HCT116 (cell line): ENCODE results near the gene G0S2. TPM values are rescaled to one million over a fixed set of nuclear protein-coding genes. Genes with fewer than 3 reads are reported as not detected.

ENCODE experiments used
- ATAC-seq: fragments of 200-7000 bp; cut with Tn5 transposase; 2 replicates; pipeline ENCODE4 v1.9.1; 2020; ENCODE audit warnings: mild to moderate bottlenecking, moderate library complexity
- BruUV-seq: library from RNA; stranded (reverse); fragments of 400-500 nt; replicated peaks from 2 replicates; lab custom pipeline; 2021; lab: Mats Ljungman, UMichigan
- CTCF ChIA-PET: fragments of 300-600 bp; sonication (Branson Sonifier 250); formaldehyde crosslinking; loops from one replicate; lab custom pipeline; 2021; ENCODE audit warnings: antibody characterized with exemption; lab: Charles Lee
- POLR2A ChIA-PET: fragments of 300-600, 350-600 bp; sonication (Branson Sonifier 250); formaldehyde crosslinking; loops from one replicate; lab custom pipeline; 2021; ENCODE audit warnings: antibody characterized with exemption; lab: Charles Lee
- RAD21 ChIA-PET, 2 experiments: fragments of 300-600 bp; sonication (Branson Sonifier 250); formaldehyde crosslinking; loops; one replicate each; lab custom pipeline; 2023; ENCODE audit warnings: low total read pairs in 2 of 2; ENCODE audit not compliant: uncharacterized antibody in 2 of 2, unreplicated experiment in 2 of 2, low non-redundant PET in 1 of 2; lab: Charles Lee
- DNase-seq: peaks from one replicate; pipeline ENCODE4 v3.0.0-alpha.2; 2010; ENCODE audit warnings: low read depth, low spot score
- H2AFZ ChIP-seq: fragments of 200-600 bp; shearing (Covaris generic), sonication (generic); 2 replicates; pipeline ENCODE4 v1.6.1; 2017; ENCODE audit warnings: low read depth, mixed run types, mixed read lengths, antibody characterized with exemption, low read length; ENCODE audit not compliant: poor library complexity, severe bottlenecking
- H3K27ac ChIP-seq: 2 replicates; pipeline ENCODE4 v1.5.1; 2012; ENCODE audit warnings: low read depth, low read length
- H3K27me3 ChIP-seq: fragments of 200-600 bp; sonication (generic); 2 replicates; pipeline ENCODE4 v1.6.1; 2016; ENCODE audit warnings: mixed run types, low read length, mixed read lengths; ENCODE audit not compliant: insufficient read depth
- H3K36me3 ChIP-seq, 2 experiments: fragments of 200-500 bp in 1 of 2; fragments of 200-600 bp in 1 of 2; sonication (Bioruptor generic) in 1 of 2; sonication (generic) in 1 of 2; 2 replicates each; pipeline versions ENCODE4 v1.5.1 to v1.6.1; 2014 to 2016; ENCODE audit warnings: low read length in 2 of 2, inconsistent platforms in 1 of 2, mixed read lengths in 1 of 2, mixed run types in 1 of 2; ENCODE audit not compliant: insufficient read depth in 2 of 2, control insufficient read depth in 1 of 2
- H3K4me1 ChIP-seq, 2 experiments: fragments of 200-600 bp in 1 of 2; sonication (generic) in 1 of 2; 2 replicates each; pipeline versions ENCODE4 v1.5.1 to v1.6.1; 2012 to 2017; ENCODE audit warnings: low read length in 2 of 2, inconsistent platforms in 1 of 2, mild to moderate bottlenecking in 1 of 2, mixed read lengths in 1 of 2, mixed run types in 1 of 2, moderate library complexity in 1 of 2; ENCODE audit not compliant: insufficient read depth in 2 of 2, control insufficient read depth in 1 of 2
- H3K4me2 ChIP-seq: fragments of 200-600 bp; sonication (generic); 2 replicates; pipeline ENCODE4 v1.6.1; 2017; ENCODE audit warnings: mixed run types, low read length, mixed read lengths
- H3K4me3 ChIP-seq, 2 experiments: fragments of 200-600 bp in 1 of 2; sonication (generic) in 1 of 2; replicated peaks in 1 of 2; 2 replicates each; pipeline ENCODE4 v1.5.1; 2011 to 2016; ENCODE audit warnings: low read length in 2 of 2, control low read depth in 1 of 2, low read depth in 1 of 2, mild to moderate bottlenecking in 1 of 2, mixed read lengths in 1 of 2, mixed run types in 1 of 2
- H3K79me2 ChIP-seq: fragments of 200-600 bp; sonication (generic); 2 replicates; pipeline ENCODE4 v1.6.1; 2017; ENCODE audit warnings: mild to moderate bottlenecking, mixed run types, low read length, moderate library complexity, mixed read lengths; ENCODE audit not compliant: insufficient read depth
- H3K9ac ChIP-seq: fragments of 200-600 bp; sonication (generic); 2 replicates; pipeline ENCODE4 v1.6.1; 2016; ENCODE audit warnings: low read length, mixed read lengths
- H3K9me2 ChIP-seq: fragments of 200-600 bp; sonication (generic), shearing (Covaris generic); 2 replicates; pipeline ENCODE4 v1.6.1; 2017; ENCODE audit warnings: mixed run types, mild to moderate bottlenecking, moderate library complexity; ENCODE audit not compliant: insufficient read depth
- H3K9me3 ChIP-seq, 2 experiments: fragments of 200-500 bp in 1 of 2; fragments of 200-600 bp in 1 of 2; sonication (Bioruptor generic) in 1 of 2; sonication (generic) in 1 of 2; 2 replicates each; pipeline ENCODE4 v1.6.1; 2014 to 2017; ENCODE audit warnings: low read length in 2 of 2, mixed read lengths in 2 of 2, inconsistent platforms in 1 of 2, low read depth in 1 of 2, mild to moderate bottlenecking in 1 of 2, mixed run types in 1 of 2, moderate library complexity in 1 of 2; ENCODE audit not compliant: control insufficient read depth in 1 of 2, insufficient read depth in 1 of 2
- H4K20me1 ChIP-seq: fragments of 200-600 bp; sonication (generic), shearing (Covaris generic); 2 replicates; pipeline ENCODE4 v1.6.1; 2017; ENCODE audit warnings: mixed run types, mild to moderate bottlenecking, moderate library complexity; ENCODE audit not compliant: insufficient read depth
- EZH2phosphoT487 ChIP-seq: fragments of 200-600 bp; IDR thresholded peaks from 2 replicates; pipeline ENCODE4 v1.6.1; 2018; ENCODE audit warnings: antibody characterized with exemption, borderline replicate concordance
- JUND ChIP-seq: IDR thresholded peaks from 2 replicates; pipeline ENCODE4 v1.6.1; 2012
- POLR2AphosphoS5 ChIP-seq: IDR thresholded peaks from 2 replicates; pipeline ENCODE4 v1.6.1; 2011; ENCODE audit warnings: mild to moderate bottlenecking, low read depth, low read length, moderate library complexity
- RAD21 ChIP-seq: IDR thresholded peaks from 2 replicates; pipeline ENCODE4 v1.6.1; 2012; ENCODE audit warnings: low read depth, mild to moderate bottlenecking
- REST ChIP-seq: IDR thresholded peaks from 2 replicates; pipeline ENCODE4 v1.6.1; 2012; ENCODE audit warnings: low read depth
- ZBTB33 ChIP-seq: IDR thresholded peaks from 2 replicates; pipeline ENCODE4 v1.6.1; 2011; ENCODE audit warnings: mild to moderate bottlenecking, low read length, moderate library complexity; ENCODE audit not compliant: insufficient replicate concordance; ENCODE audit errors: extremely low read depth
- ZFX ChIP-seq: fragments of 450-650 bp; IDR thresholded peaks from 2 replicates; pipeline ENCODE4 v1.6.1; 2017
- ZNF274 ChIP-seq: fragments of 200-500 bp; sonication (Bioruptor generic); IDR thresholded peaks from 2 replicates; pipeline ENCODE4 v1.6.1; 2014; ENCODE audit warnings: mild to moderate bottlenecking, low read depth, low read length, inconsistent platforms
- intact Hi-C: fragments of 100-400 bp; cut with micrococcal nuclease; formaldehyde crosslinking; loops from 2 replicates; pipeline ENCODE4 v1.10.0; 2022
- total RNA-seq: library from RNA; stranded (reverse); gene quantifications from one replicate; pipeline ENCODE4 v1.2.1, GENCODE V29; 2021; ENCODE audit not compliant: unreplicated experiment

G0S2 gene
- total RNA-seq, 1 experiment from 2014 or later = not detected

- Histone ChIP-seq H3K79me2 (no peaks in the 10 kb centered on the region), H3K36me3 (no peaks in the 10 kb centered on the region)
- TF ChIP-seq REST = no peak
- no peak for TF ChIP-seq JUND
- TF ChIP-seq ZBTB33 = no peak
- no peak for TF ChIP-seq POLR2AphosphoS5
- no peak for TF ChIP-seq ZNF274
- no peak for TF ChIP-seq EZH2phosphoT487
- no peak for TF ChIP-seq RAD21
- TF ChIP-seq ZFX = no peak
- TF ChIP-seq, all 23 proteins: peak for 0
- no peak for DNase-seq
- Histone ChIP-seq H3K4me1 (peaks cover 5 to 15% of the 10 kb centered on the region in 2 experiments; a peak in 3 of 4 replicates), H3K9me3 (no peaks in the 10 kb centered on the region), H3K9ac (no peak overlapping the region), H4K20me1 (no peaks in the 10 kb centered on the region), H3K4me2 (no peak overlapping the region), H3K27ac (no peak overlapping the region), H3K9me2 (no peaks in the 10 kb centered on the region), H3K27me3 (no peaks in the 10 kb centered on the region), H3K4me3 (no peak overlapping the region), H2AFZ (no peak overlapping the region)
- ChIA-PET CTCF (no interaction called here), POLR2A (no interaction called here), RAD21 (no interaction called here)
- intact Hi-C loops = no loop called here
- ATAC-seq = no peak
- no TSS peak for BruUV-seq
Measured at GRCh38 chr1:209685821-209686220, 10.6 kb downstream of the G0S2 start.
